Transverse colon (tissue), 4 donors: ENCODE data around the gene RAB27A. TPM values are rescaled to one million over a fixed set of nuclear protein-coding genes. Genes with fewer than 3 reads are reported as not detected.

Source experiments
- DNase-seq: peaks from one replicate; pipeline ENCODE4 v3.0.0-alpha.2; 2019
- H3K27ac ChIP-seq, 4 donors: fragments of 200-600 bp; sonication (generic); 2 replicates each; pipeline ENCODE4 v1.5.1; 2016 to 2018; ENCODE audit warnings: inconsistent platforms in 4 of 4
- H3K27me3 ChIP-seq: fragments of 200-600 bp; sonication (generic); 2 replicates; pipeline ENCODE4 v1.5.1; 2017; ENCODE audit warnings: inconsistent platforms
- H3K36me3 ChIP-seq, 4 donors: fragments of 200-600 bp; sonication (generic); 2 replicates each; pipeline ENCODE4 v1.5.1; 2017 to 2019; ENCODE audit warnings: inconsistent platforms in 4 of 4
- H3K4me1 ChIP-seq, 4 donors: fragments of 200-600 bp; sonication (generic); 2 replicates each; pipeline ENCODE4 v1.5.1; 2017 to 2020; ENCODE audit warnings: inconsistent platforms in 4 of 4
- H3K4me3 ChIP-seq, 4 donors: fragments of 200-600 bp; sonication (generic); 1 replicate in 1 of 4; 2 replicates in 3 of 4; pipeline versions ENCODE4 v1.5.1 to v1.6.1; 2017 to 2019; ENCODE audit warnings: inconsistent platforms in 4 of 4
- H3K9me3 ChIP-seq, 2 donors: fragments of 200-600 bp; sonication (generic); 2 replicates each; pipeline ENCODE4 v1.5.1; 2017 to 2019; ENCODE audit warnings: inconsistent platforms in 2 of 2
- EP300 ChIP-seq: sonication (generic); formaldehyde crosslinking; IDR thresholded peaks from one replicate; pipeline ENCODE4 v1.6.1; 2017; ENCODE audit warnings: antibody characterized with exemption, low read depth
- POLR2A ChIP-seq: fragments of 450-650 bp; IDR thresholded peaks from one replicate; pipeline ENCODE4 v1.6.1; 2016; ENCODE audit warnings: antibody characterized with exemption, mild to moderate bottlenecking, moderate library complexity
- POLR2AphosphoS5 ChIP-seq, 3 donors: sonication (generic); formaldehyde crosslinking; IDR thresholded peaks; one replicate each; pipeline ENCODE4 v1.6.1; 2016; ENCODE audit warnings: antibody characterized with exemption in 3 of 3
- WGBS, 2 donors: methylation state at CpG; one replicate each; pipeline ENCODE4 v1.1.5; 2018; ENCODE audit warnings: low coverage in 1 of 2; 5-methylcytosine and 5-hydroxymethylcytosine counted together
- in situ Hi-C, 4 donors: fragments of 200-750 bp; cut with MboI; loops; one replicate each; pipeline versions ENCODE4 v1.15.0 to v1.15.1; 2017; ENCODE audit warnings: low sequenced_read_pairs in 3 of 4, low pct_ligation_motif_present in 1 of 4, low pct_unique_long_range_greater_than_20kb in 1 of 4
- intact Hi-C: fragments of 100-400 bp; cut with DNase I; formaldehyde crosslinking; loops from one replicate; pipeline ENCODE4 v1.15.1; 2023; ENCODE audit warnings: low total_unique reads
- total RNA-seq, 4 donors: library from RNA; depleted of rRNA; stranded (reverse); fragments of >200 nt; gene quantifications; one replicate each; pipeline ENCODE4 v1.1.0, GENCODE V29; 2016
- TF ChIP-seq, protein P1 (sequence below), 5 experiments: fragments of 200-600 bp in 3 of 5; fragments of 450-650 bp in 2 of 5; sonication (generic) in 3 of 5; IDR thresholded peaks; 1 replicate in 2 of 5; 2 replicates in 3 of 5; pipeline ENCODE4 v1.5.1; 2016 to 2017; ENCODE audit warnings: antibody characterized with exemption in 5 of 5, inconsistent platforms in 3 of 5, mild to moderate bottlenecking in 2 of 5, moderate library complexity in 1 of 5

The RAB27A gene
- total RNA-seq, 4 donors from 2014 or later: 9.4 to 65.7 (median 24.1) TPM

DNA sequence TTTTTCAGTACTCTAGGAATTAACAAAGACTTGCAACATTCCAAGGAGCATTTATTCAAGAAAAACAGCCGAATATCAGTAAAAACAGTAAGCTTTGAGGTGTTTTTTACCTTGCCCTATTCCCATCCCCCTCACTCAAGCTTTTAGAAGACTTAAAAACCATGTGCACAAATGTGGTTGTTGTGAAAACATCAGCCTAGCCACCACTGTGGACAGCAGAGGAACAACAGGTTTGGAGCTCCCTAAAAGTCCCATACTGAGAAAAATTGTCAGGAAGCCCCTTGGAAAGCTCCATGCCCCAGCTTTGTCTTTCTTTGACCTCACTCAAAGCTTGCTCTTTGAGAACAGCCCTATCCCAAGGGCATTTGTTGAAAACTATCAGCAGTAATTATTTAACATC lies 58.2 kb downstream of the RAB27A start:
- no peak overlapping the region for H3K27ac ChIP-seq
- H3K4me3 ChIP-seq: no peak overlapping the region
- TF ChIP-seq POLR2A (no peak), EP300 (no peak), POLR2AphosphoS5 (IDR thresholded peaks at IDR 0.05) (no peak)
- TF ChIP-seq, protein P1, sequence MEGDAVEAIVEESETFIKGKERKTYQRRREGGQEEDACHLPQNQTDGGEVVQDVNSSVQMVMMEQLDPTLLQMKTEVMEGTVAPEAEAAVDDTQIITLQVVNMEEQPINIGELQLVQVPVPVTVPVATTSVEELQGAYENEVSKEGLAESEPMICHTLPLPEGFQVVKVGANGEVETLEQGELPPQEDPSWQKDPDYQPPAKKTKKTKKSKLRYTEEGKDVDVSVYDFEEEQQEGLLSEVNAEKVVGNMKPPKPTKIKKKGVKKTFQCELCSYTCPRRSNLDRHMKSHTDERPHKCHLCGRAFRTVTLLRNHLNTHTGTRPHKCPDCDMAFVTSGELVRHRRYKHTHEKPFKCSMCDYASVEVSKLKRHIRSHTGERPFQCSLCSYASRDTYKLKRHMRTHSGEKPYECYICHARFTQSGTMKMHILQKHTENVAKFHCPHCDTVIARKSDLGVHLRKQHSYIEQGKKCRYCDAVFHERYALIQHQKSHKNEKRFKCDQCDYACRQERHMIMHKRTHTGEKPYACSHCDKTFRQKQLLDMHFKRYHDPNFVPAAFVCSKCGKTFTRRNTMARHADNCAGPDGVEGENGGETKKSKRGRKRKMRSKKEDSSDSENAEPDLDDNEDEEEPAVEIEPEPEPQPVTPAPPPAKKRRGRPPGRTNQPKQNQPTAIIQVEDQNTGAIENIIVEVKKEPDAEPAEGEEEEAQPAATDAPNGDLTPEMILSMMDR (IDR thresholded peaks at IDR 0.05): no peak
- WGBS, 2 donors: 96 to 100% methylated on average over 1 of the region's 1 CpG
- H3K27me3 ChIP-seq: no peaks in the 10 kb centered on the region
- intact Hi-C loops (no loop called here), in situ Hi-C loops (no loop called here)
- peaks cover 0 to 6% (median 3%) of the 10 kb centered on the region in 4 donors for H3K4me1 ChIP-seq
- no peaks in the 10 kb centered on the region for H3K9me3 ChIP-seq
- DNase-seq: no peak
- H3K36me3 ChIP-seq: no peaks in the 10 kb centered on the region

DNA sequence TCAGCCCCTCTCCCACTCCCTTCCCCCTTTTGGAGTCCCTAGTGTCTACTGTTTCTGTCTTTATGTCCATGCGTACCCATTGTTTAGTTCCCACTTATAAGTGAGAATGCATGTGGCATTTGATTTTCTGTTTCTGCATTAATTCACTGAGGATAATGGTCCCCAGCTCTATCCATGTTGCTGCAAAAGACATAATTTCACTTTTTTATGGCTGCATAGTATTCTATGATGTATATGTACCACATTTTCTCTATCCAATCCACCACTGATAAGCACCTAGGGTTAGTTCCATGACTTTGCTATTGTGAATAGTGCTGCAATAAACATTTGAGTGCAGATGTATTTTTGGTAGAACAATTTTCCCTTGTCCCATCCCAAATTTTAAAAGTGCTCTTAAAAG lies 58.7 kb downstream of the RAB27A start:
- 94 to 100% methylated on average over 1 of the region's 1 CpG for WGBS, 2 donors
- intact Hi-C loops: no loop called here
- Histone ChIP-seq H3K27me3 (no peaks in the 10 kb centered on the region), H3K9me3 (no peaks in the 10 kb centered on the region), H3K36me3 (no peaks in the 10 kb centered on the region), H3K27ac (no peak overlapping the region), H3K4me1 (peaks cover 0 to 6% (median 3%) of the 10 kb centered on the region in 4 donors), H3K4me3 (no peak overlapping the region)
- no peak for DNase-seq
- in situ Hi-C loops: no loop called here
- TF ChIP-seq POLR2A (no peak), EP300 (no peak), POLR2AphosphoS5 (IDR thresholded peaks at IDR 0.05) (no peak)
- TF ChIP-seq, protein P1 (IDR thresholded peaks at IDR 0.05): no peak

GRCh38 chr15:55230051-55230670 lies 59.5 kb downstream of the RAB27A start:
- H3K27ac ChIP-seq: no peak overlapping the region
- intact Hi-C loops (no loop called here), in situ Hi-C loops (no loop called here)
- peaks cover 0 to 6% (median 3%) of the 10 kb centered on the region in 4 donors for H3K4me1 ChIP-seq
- H3K9me3 ChIP-seq: no peaks in the 10 kb centered on the region
- WGBS, 2 donors: 54 to 66% methylated on average over 3 of the region's 3 CpGs
- TF ChIP-seq, protein P1 (IDR thresholded peaks at IDR 0.05): no peak
- no peak for TF ChIP-seq EP300
- no peak for TF ChIP-seq POLR2AphosphoS5 (IDR thresholded peaks at IDR 0.05)
- no peak for TF ChIP-seq POLR2A
- no peaks in the 10 kb centered on the region for H3K27me3 ChIP-seq
- H3K4me3 ChIP-seq: no peak overlapping the region
- DNase-seq: no peak
- H3K36me3 ChIP-seq: no peaks in the 10 kb centered on the region

DNA sequence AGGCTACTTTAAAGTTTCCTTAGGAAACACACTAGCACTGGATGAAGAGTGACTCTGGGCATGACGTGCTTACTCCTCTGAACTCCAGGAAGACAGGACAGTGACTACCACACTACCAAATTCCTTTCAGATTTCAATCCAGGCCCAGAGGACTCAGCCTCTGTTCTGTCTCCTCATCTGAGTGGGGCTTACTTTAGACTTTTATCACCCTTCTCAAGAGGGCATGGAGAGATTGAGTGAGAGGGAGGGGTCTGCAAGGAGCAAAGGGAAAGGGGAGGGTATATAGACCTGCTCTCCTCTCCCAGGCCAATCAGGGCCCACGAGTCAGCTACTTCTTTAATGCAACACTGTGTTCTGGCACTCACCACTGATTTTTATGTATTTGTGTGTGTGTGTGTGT lies 63.5 kb downstream of the RAB27A start:
- intact Hi-C loops (no loop called here), in situ Hi-C loops (loop anchor here in 1 of 4 donors (10.0 kb wide), 1 partner anchor 209 kb away; no protein-coding TSS in a partner anchor)
- 94% methylated on average over 2 of the region's 2 CpGs; no CpG with 5 or more reads in 1 of the 2 donors for WGBS, 2 donors
- TF ChIP-seq POLR2AphosphoS5 (IDR thresholded peaks at IDR 0.05): no peak
- TF ChIP-seq, protein P1 (IDR thresholded peaks at IDR 0.05): no peak
- no peak for TF ChIP-seq EP300
- no peak for TF ChIP-seq POLR2A
- Histone ChIP-seq H3K36me3 (no peaks in the 10 kb centered on the region), H3K4me1 (peaks cover 0 to 15% (median 0%) of the 10 kb centered on the region in 4 donors), H3K27ac (no peak overlapping the region), H3K4me3 (no peak overlapping the region), H3K27me3 (no peaks in the 10 kb centered on the region), H3K9me3 (no peaks in the 10 kb centered on the region)
- DNase-seq: no peak
